COLO829 (cell line): ENCODE results near the gene PI4K2B.
"Not testable (repeated sequence)": the region's sequence is repeated elsewhere in the genome, so short reads cannot be mapped to it uniquely, and the experiment has no call there.

ENCODE experiments used
- DNase-seq: peaks from one replicate; pipeline ENCODE4 v3.0.0; 2012; ENCODE audit warnings: low spot score

The PI4K2B gene

DNA sequence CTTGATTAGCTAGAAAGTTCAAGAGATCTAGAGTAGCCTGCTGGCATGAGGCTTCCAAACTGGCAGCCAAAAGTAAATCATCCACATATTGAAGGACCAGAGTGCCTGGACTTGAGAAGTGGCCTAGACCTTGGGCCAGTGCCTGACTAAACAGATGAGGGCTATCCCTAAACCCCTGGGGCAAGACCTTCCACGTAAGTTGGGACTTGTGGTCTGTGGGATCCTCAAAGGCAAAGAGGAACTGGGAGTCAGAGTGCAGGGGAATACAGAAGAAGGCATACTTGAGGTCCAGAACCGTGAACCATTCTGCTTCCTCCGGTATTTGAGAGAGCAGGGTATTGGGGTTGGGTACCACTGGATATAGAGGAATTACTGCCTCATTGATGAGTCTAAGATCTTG is 8.4 kb downstream of the PI4K2B start:
- not testable (repeated sequence) for DNase-seq

DNA sequence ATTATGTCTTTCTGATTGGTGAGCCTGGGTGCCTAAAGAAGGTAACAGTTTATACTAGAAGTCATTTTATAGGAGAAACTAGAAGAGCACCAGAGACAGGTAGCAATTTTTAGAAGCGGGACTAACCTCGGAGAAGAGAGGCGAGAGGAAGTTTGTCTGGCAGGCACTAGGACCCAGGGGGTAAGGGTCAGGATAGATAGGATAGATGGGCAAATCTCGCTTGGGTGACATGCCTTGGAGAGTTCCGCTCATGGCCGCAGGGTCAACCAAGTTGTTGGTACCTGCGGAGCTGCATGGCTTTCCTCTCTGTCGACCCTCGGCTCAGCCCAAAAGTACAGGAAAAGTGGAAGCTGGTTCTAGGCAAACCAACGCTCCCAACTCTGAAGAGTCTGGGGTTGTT is 11.3 kb downstream of the PI4K2B start:
- DNase-seq = no peak

DNA sequence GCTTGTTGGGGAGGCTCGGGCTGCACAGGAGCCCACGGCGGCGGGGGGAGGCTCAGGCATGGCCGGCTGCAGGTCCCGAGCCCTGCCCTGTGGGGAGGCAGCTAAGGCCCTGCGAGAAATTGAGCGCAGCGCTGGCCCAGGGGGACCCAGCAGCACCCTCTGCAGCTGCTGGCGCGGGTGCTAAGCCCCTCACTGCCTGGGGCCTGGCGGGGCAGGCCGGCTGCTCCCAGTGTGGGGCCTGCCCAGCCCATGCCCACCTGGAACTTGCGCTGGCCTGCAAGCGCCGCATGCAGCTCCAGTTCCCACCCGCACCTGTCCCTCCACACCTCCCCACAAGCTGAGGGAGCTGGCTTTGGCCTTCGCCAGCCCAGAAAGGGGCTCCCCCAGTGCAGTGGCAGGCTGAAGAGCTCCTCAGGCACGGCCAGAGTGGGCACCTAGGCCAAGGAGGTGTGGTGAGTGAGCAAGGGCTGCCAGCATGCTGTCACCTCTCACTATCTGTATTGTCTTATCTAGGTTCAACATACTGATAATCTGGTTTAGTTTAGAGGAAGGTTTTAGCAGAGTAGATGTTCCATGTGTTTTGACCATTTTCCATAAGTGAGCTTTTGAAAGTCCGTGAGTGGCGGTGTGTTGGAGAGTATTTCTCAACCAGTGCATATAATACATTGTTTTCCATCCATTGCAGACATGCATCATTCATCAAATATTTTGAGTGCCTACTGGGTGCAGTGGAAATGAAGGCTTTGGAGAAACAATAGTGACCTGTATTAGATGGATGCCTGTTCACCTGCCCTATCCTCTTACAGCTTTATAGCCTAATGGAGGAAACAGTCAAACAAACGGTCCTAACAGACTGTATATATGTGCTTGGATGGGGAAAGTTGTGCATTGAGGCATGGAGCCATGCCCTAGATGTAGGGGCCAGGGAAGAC is 13.1 kb downstream of the PI4K2B start:
- DNase-seq = no peak

DNA sequence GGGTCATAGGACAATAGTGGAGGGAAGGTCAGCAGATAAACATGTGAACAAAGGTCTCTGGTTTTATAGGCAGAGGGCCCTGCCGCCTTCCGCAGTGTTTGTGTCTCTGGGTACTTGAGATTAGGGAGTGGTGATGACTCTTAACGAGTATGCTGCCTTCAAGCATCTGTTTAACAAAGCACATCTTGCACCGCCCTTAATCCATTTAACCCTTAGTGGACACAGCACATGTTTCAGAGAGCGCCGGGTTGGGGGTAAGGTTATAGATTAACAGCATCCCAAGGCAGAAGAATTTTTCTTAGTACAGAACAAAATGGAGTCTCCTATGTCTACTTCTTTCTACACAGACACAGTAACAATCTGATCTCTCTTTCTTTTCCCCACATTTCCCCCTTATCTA is 15.0 kb downstream of the PI4K2B start:
- not testable (repeated sequence) for DNase-seq

DNA sequence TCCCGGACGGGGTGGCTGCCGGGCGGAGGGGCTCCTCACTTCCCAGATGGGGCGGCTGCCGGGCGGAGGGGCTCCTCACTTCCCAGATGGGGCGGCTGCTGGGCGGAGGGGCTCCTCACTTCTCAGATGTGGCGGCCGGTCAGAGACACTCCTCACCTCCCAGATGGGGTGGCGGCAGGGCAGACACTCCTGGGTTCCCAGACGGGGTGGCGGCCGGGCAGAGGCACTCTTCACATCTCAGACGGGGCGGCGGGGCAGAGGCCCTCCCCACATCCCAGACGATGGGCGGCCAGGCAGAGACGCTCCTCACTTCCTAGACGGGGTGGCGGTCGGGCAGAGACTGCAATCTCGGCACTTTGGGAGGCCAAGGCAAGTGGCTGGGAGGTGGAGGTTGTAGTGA is 15.7 kb downstream of the PI4K2B start:
- DNase-seq = not testable (repeated sequence)

DNA sequence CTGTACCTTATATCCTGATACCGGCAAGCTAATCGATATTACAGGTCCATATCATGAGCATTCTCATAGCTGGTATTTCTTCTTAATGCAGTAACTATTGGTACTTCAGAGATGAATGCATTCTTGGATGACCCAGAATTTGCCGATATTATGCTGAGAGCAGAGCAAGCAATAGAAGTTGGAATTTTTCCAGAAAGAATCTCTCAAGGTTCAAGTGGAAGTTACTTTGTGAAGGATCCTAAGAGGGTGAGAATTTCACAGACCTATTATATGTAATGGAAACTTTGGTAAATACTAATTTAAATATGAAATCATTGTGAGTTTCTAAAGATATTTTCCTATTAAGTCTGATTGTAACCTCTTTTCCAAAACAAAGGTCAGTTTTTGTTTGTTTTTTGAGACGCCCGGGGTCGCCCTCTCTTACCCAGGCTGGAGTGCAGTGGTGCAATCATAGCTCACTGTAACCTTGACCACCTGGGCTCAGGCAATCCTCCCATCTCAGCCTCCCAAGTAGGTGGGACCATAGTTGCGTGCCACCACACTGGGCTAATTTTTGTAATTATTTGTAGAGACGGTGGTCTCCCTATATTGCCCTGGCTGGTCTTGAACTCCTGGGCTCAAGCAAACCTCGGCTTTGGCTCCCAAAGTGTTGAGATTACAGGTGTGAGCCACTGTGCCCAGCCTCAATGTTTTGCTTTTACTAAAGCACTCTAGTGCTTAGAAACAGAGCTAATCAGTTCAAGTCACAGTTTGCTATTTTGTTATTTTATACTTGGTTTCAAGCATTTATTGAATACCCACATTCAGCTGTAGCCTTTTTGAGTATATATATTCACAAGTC is 18.6 kb downstream of the PI4K2B start:
- DNase-seq = no peak

DNA sequence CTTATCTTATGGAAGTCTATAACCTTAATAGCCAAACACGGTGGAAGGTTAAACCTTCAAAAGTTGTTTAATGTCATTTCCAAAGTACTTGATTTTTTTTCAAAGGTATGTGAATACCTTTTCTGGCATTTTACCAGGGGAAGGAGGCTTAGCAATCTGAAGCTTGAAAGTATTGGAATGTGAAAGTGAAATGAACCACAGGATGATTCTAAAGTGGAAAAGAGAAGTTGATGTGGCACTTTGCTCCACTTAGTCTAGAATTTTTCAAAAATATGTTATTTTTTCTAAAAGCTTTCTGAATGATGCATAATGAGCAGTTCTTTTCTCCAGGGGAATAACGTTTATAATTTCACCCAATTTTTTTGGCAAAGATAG is 19.2 kb downstream of the PI4K2B start:
- no peak for DNase-seq

DNA sequence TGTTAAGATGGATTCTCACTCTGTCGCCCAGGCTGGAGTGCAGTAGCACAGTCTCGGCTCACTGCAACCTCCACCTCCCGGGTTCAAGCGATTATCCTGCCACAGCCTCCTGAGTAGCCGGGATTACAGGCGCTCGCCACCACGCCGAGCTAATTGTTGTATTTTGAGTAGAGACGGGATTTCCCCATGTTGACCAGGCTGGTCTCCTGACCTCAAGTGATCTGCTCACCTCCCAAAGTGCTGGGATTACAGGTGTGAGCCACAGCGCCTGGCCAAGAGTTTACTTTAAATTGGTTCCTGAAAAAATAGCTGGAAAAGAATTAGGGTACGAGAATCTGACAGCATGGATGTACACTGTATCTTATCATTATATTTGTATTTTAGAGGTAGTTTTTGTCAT is 20.0 kb downstream of the PI4K2B start:
- not testable (repeated sequence) for DNase-seq

DNA sequence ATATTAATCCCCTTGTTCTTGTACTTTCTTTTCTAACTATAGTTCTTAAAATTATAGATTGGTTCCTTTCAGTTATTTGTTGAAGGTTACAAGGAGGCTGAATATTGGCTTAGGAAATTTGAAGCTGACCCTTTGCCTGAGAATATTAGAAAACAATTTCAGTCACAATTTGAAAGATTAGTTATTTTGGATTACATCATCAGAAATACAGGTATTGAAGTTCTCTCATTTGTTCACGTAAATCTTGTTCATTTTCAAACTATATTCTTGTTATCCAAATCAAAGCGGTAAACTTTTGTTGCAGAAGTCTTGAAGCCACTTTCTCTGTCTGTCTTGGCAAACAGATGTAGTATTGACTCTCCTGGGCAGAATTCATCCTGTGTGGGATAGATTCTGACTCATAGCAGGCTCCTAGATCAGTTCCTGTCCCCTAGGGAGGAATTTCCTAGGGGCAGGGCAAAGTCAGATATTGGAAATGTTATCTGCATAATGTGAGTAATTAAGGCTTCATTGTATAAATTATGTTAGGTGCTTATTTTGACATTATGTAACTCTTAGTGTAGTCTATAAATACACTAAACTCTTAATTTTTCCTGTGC is 25.2 kb downstream of the PI4K2B start:
- DNase-seq = peak; percentile 70

DNA sequence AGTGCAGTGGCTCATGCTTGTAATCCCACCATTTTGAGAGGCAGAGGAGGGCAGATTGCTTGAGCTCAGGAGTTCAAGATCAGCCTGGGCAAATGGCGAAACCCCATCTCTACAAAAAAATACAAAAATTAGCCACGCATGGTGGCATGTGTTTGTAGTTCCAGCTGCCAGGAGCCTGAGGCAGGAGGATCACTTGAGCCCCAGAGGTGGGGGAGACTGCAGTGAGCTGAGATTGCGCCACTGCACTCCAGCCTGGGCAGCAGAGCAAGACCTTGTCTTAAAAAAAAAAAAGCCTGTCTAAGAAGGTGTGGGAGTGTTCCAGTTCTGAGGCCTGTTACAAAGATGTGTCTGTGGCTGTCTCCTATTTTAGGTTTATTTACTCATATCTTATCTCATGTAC is 38.0 kb downstream of the PI4K2B start:
- DNase-seq = no peak

DNA sequence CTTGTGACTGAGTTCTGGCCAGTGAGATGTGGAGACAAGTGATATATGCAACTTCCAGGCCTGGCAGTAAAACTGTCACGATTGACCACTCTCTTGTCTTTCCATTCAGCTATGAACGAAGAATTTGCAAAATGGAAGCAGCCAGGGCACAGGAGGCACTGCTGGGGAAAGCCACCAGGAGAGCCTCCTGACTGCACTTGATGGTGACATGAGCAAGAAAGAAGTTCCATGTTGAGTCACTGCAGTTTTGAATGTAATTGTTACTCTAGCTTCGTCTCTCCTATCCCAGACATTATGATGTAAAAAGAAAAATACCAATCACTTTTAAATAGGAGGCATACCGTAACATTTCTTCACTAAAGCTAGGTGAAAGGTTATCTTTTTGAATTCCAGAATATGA is 46.4 kb downstream of the PI4K2B start:
- no peak for DNase-seq

DNA sequence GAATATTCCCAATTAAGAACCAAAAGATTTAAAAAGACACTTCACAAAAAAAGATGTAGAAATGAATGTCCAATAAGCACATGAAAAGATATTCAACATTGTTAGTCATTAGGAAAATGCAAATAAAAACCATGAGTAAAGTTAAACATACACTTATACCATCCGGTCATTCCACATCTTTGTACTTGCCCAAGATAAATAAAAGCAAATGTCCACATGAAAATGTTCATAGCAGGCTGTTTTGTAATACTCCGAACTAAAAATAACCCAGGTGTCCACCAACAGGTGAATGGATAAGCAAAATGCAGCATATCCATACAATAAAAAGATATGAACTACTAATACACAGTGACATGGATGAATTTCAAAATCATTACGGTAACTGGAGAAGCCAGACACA is 50.1 kb downstream of the PI4K2B start:
- no peak for DNase-seq

DNA sequence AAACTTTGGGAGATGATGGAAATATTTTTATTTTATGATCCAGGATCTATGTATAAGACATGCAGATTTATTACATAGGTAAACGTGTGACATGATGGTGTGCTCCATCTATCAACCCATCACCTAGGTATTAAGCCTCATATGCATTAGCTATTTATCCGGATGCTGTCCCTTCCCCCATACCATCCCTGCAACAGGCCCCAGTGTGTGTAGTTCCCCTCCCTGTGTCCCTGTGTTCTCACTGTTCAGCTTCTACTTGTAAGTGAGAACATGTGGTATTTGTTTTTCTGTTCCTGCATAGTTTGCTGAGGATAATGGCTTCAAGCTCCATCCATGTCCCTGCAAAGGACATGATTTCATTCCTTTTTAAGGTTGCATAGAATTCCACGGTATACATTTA is 50.6 kb downstream of the PI4K2B start:
- DNase-seq = no peak

DNA sequence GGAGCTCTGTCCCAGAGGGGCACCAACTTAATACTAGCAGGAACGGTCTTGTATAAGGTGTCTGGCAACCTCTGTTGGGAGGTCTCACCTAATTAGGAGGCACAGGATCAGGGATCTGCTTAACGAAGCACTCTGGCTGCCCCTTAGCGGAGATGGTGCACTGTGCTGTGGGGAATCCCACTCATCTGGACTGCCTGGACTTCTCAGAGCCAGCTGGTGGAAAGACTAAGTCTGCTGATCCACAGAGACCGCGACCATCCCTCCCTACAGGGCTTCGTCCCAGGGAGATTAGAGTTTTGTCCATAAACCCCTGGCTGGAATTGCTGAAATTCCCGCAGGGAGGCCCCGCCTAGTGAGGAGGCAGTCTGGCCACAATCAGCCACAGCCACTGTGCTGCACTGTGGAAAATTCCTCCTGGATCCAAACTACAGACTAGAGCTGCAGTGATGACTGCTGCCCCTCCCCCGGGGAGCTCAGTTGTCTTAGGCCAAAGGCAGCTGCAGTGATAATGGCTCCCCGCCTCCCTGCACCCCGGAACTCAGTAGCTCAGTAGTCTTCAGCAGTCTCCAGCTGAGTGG is 56.7 kb downstream of the PI4K2B start:
- DNase-seq = no peak

DNA sequence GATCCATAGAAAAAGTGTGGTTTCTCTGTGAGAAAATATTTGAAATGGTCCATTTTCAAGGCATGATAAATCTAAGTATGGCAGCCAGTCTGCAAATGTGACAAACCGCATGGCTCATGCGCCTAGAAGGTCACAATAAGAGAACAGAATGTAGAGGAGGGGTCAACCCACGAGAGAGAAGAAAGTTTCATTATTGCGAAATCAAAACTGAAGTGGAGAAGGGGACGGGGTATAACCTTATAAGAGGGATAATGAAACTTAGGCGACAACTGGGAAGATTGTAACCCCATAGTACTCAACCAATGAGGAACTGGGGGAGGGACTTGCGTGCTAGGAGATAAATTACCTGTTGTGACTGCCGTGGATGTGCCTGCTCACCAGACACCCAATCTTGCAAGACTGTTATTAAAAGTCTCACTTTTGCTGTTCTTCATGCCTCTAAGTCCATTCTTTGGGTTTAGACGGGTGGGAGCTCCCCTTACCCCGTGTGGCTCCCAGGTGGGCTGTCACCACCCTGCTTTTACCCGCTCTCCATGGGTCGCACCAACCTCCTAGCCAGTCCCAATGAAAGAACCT is 57.4 kb downstream of the PI4K2B start:
- DNase-seq = no peak

DNA sequence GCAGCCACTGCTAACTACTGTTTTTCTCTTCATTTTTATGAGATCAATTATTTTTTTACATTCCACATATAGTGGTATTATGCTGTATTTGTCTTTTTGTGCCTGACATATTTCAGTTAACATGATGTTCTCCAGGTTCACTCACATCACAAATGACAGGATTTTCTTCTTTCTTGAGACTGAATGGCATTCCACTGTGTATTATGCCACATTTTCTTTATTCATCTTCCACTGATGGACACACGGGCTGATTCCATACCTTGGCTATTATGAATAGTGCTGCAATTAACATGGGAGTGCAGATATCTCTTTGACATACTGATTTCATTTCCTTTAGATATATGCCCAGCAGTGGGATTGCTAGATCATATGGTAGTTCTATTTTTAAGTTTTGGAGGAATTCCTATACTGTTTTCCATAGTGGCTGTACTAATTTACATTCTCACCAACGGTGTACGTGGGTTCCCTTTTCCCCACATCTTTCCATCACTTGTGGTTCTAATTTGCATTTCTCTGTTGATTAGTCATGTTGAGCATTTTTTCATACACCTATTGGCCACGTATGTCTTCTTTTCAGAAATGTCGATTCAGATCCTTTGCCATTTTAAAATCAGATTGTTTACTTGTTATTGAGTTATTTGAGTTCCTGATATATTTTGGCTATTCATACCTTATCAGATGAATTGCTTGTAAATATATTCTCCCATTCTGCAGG is 63.9 kb downstream of the PI4K2B start:
- no peak for DNase-seq

DNA sequence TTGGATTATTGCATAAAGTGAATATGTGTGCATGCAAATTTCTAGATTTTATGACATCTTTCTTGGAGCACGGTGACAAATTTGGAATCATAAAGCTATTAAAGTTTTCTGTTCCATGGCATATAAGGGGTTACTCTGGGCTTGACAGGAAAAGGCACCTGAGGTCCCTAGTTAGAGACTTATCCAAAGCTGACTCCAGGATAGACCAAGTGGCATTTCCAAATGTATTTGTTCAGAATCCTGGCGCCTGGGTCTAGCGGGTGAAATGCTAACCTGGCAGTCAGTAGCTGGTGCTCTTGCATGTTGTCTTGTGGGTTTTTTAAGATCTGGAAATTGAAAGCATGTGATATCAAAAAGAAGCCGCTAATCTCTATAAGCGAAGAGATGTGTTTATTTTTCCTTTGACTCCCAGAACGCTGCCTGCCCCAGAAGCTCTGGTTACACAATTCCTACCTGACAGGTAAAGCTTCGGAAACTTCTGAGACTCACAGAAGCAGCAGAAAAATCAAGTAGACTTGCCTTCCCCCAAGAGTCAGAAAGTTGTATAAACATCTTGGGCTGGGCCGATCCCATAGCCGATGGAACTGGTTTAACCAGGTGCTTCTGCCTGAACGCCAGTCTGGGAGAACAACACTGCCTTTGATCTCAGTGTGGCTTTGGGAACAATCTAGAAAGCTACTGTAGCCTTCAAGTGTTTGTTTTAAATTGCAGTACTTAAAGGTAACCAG is 65.8 kb downstream of the PI4K2B start:
- no peak for DNase-seq

DNA sequence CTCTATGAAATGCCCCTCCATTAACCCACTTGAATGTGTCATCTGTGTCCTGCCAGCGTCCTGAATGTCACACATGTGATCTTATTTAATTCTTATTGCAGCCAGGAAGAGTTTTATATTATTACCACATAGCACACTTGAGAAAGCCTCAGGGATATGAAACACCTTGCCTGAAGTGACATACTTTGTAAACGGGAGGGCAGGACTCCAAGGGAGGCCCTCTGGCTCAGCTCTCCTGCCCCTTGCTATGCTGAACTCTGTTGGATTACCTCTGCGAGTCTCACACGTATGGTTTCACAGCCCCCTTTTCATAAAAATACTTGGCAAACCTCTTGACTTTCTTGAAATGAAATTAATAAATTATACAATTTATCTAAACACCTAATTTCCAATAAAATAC is 67.6 kb downstream of the PI4K2B start:
- DNase-seq = no peak

DNA sequence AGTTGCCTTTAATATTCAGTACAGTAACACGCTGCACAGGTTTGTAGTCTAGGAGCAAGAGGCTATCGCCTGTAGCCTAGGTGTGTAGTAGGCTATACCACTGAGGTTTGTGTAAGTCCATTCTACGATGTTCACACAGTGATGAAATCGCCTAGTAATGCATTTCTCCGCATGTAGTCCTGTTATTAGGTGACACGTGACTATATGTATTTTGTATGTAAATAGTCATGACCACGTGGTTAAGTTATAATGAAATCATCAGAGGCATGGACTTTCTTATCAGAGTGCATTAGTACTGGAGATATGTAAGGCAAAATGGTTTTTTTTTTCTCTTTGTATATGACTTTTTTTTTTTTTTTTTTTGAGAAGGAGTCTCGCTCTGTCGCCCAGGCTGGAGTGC is 68.8 kb downstream of the PI4K2B start:
- DNase-seq = no peak

DNA sequence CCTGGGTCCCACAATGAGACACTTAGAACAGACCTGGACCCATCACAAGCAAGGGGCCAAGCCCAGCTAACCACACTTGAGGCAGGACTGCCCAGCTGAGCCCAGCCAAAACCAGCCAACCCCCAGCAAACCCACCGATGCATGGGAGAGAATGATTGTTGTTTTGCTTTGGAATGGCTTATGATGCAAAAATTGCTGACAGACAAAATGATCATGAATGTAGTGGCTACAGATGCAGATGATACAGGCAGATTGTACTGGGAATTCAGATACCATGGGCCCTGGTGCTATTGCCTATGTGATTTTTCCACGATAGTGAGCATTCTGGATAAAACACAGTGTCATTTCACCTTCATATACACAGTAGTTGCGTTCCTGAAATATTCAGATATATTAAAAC is 69.7 kb downstream of the PI4K2B start:
- no peak for DNase-seq
